Neural crest cell (in vitro differentiated cells): ENCODE results near the gene ZNF638. TPM values are rescaled to one million over a fixed set of nuclear protein-coding genes. Genes with fewer than 3 reads are reported as not detected.
"Not testable (repeated sequence)": the region's sequence is repeated elsewhere in the genome, so short reads cannot be mapped to it uniquely, and the experiment has no call there.

Source experiments
- DNase-seq: peaks from one replicate; pipeline ENCODE4 v3.0.0; 2021; ENCODE audit warnings: low read depth, mixed read lengths, low spot score
- H3K27ac Mint-ChIP-seq: one replicate; pipeline ENCODE4 v1.8.0; 2021; ENCODE audit warnings: mild to moderate bottlenecking, mixed read lengths; ENCODE audit not compliant: unreplicated experiment
- H3K27me3 Mint-ChIP-seq: 2 replicates; pipeline ENCODE4 v1.8.0; 2021; ENCODE audit warnings: low read depth, mild to moderate bottlenecking, mixed read lengths
- H3K36me3 Mint-ChIP-seq: 2 replicates; pipeline ENCODE4 v1.8.0; 2021; ENCODE audit warnings: low read depth, mild to moderate bottlenecking, mixed read lengths
- H3K4me1 Mint-ChIP-seq: 2 replicates; pipeline ENCODE4 v1.8.0; 2021; ENCODE audit warnings: mixed read lengths
- H3K4me3 Mint-ChIP-seq: one replicate; pipeline ENCODE4 v1.8.0; 2021; ENCODE audit warnings: mild to moderate bottlenecking, mixed read lengths
- H3K9me3 Mint-ChIP-seq: 2 replicates; pipeline ENCODE4 v1.8.0; 2021; ENCODE audit warnings: mixed read lengths
- total RNA-seq: library from RNA; stranded (reverse); gene quantifications from 2 replicates; pipeline ENCODE4 v1.2.1, GENCODE V29; 2021
- TF ChIP-seq, protein P1 (sequence below): fragments of 200-600 bp; sonication (generic); conservative IDR thresholded peaks from 2 replicates; pipeline ENCODE4 v1.5.0; 2021; ENCODE audit warnings: antibody characterized with exemption, mild to moderate bottlenecking

The ZNF638 gene
- total RNA-seq, 1 donor from 2014 or later: 159 TPM

DNA sequence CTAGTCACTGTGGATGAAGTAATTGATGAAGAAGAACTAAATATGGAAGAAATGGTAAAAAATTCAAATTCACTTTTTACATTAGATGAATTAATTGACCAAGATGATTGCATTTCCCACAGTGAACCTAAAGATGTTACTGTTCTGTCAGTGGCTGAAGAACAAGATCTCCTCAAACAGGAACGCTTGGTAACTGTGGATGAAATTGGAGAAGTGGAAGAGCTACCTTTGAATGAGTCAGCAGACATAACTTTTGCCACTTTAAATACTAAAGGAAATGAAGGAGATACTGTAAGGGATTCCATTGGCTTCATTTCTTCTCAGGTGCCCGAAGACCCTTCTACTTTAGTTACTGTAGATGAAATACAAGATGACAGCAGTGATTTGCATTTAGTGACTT is 95.1 kb downstream of the ZNF638 start:
- peaks cover 32% of the 10 kb centered on the region for H3K36me3 Mint-ChIP-seq

DNA sequence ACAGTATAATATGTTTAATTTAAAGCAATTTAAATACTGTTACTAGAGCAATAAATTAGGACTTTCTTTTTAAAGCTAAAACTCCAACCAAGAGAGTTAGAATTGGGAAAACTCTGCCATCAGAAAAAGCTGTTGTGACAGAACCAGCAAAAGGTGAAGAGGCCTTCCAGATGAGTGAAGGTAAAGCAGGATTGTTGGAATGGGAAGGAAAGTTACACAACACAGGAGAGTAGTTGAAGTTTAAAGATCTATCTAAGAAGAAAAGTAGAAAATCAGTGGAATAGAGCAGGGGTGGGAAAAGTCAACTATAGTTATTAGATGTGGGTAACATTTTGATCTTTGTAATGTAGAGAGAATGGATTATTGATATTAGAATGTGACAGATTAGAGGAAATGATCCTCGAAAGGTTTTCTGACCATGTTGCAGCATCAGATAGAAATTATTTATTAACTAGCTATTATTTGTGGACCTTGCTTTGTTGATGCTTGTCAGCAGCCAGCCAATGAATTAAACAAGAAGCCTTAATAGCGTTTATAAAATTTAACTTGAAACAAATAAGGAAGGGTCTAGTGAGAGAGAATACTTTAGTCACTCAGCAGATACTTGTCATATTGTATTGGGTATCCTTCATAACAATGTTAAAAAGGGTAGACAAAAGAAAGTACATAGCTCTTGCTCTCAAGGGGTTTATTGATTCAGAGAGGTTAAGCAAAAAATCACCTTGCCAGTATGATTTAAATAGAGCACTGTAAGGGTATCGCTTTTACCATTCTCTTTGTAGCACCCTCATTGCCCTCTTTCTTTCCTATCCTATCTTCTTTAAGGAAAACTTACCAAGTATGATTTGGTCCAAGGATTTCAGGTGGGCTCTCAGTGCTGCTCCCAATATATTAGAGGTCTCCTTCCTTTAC is 97.1 kb downstream of the ZNF638 start:
- H3K4me3 Mint-ChIP-seq: no peak overlapping the region
- peaks cover 2% of the 10 kb centered on the region for H3K4me1 Mint-ChIP-seq
- no peaks in the 10 kb centered on the region for H3K9me3 Mint-ChIP-seq
- no peak for DNase-seq
- TF ChIP-seq, protein P1, sequence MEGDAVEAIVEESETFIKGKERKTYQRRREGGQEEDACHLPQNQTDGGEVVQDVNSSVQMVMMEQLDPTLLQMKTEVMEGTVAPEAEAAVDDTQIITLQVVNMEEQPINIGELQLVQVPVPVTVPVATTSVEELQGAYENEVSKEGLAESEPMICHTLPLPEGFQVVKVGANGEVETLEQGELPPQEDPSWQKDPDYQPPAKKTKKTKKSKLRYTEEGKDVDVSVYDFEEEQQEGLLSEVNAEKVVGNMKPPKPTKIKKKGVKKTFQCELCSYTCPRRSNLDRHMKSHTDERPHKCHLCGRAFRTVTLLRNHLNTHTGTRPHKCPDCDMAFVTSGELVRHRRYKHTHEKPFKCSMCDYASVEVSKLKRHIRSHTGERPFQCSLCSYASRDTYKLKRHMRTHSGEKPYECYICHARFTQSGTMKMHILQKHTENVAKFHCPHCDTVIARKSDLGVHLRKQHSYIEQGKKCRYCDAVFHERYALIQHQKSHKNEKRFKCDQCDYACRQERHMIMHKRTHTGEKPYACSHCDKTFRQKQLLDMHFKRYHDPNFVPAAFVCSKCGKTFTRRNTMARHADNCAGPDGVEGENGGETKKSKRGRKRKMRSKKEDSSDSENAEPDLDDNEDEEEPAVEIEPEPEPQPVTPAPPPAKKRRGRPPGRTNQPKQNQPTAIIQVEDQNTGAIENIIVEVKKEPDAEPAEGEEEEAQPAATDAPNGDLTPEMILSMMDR: no peak
- H3K27ac Mint-ChIP-seq: no peak overlapping the region
- peaks cover 32% of the 10 kb centered on the region for H3K36me3 Mint-ChIP-seq
- no peaks in the 10 kb centered on the region for H3K27me3 Mint-ChIP-seq

More for the DNA sequence above, 95.1 kb downstream of the ZNF638 start:
- no peaks in the 10 kb centered on the region for H3K9me3 Mint-ChIP-seq
- TF ChIP-seq, protein P1: no peak
- H3K4me1 Mint-ChIP-seq: peaks cover 14% of the 10 kb centered on the region
- H3K4me3 Mint-ChIP-seq: no peak overlapping the region
- no peak for DNase-seq
- no peaks in the 10 kb centered on the region for H3K27me3 Mint-ChIP-seq
- H3K27ac Mint-ChIP-seq: no peak overlapping the region

DNA sequence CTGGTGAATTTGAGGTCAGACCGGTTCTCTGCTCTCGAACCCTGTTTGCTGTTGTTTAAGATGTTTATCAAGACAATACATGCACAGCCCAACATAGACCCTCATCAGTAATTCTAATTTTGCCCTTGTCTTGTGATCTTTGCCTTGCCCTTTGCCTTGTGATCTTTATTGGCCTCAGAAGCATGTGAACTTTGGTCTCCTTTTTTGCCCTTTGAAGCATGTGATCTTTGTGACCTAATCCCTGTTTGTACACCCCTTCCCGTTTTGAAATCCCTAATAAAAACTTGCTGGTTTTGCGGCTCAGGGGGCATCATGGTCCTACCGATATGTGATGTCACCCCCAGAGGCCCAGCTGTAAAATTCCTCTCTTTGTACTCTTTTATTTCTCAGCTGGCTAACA is 113.6 kb downstream of the ZNF638 start:
- peaks cover 25% of the 10 kb centered on the region for H3K4me1 Mint-ChIP-seq
- peaks cover 10% of the 10 kb centered on the region for H3K27me3 Mint-ChIP-seq
- H3K9me3 Mint-ChIP-seq, H3K27ac Mint-ChIP-seq, H3K4me3 Mint-ChIP-seq, DNase-seq: not testable (repeated sequence)
- H3K36me3 Mint-ChIP-seq: peaks cover 32% of the 10 kb centered on the region

DNA sequence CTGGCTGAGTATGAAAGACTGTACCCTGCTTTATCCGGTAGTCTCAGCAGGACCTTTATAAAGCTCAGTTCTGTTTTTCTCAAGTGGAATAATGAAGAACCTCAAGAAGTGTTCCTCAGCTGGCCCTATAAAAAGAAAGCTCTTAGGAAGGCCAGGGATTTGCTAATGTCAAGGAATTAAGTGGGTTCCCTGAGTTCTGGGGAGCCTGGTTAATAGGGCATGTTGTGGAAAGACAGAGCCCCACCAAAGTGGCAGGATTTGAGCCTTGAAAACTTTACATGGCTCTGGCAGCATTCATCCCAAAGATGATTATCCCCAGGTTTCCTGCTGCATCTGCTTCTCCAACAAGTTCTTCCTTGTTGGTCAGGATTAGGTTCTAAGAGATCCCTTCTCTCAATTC is 114.9 kb downstream of the ZNF638 start:
- Mint-ChIP-seq H3K27me3 (peaks cover 22% of the 10 kb centered on the region), H3K4me1 (peaks cover 23% of the 10 kb centered on the region), H3K9me3 (peaks cover 2% of the 10 kb centered on the region), H3K36me3 (peaks cover 24% of the 10 kb centered on the region), H3K27ac (no peak overlapping the region), H3K4me3 (no peak overlapping the region)
- TF ChIP-seq, protein P1: no peak
- DNase-seq: no peak

DNA sequence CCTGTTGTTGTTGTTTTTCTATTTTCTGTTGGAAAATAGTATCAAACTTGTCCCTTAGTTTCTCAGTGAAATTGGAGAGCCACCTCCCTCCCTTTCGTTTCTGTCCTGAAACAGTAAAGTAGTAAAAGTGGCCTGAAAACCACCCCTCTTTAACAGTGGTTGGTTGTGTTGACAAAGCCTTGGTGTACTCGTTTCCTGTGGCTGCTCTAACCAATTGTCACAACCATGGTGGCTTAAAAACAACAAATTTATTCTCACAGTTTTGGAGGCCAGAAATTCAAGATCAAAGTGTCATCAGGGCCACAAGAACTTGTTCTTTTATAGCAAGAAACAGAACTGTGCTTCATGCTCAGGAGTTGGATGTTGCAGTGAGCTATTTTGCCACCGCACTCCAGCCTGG is 117.8 kb downstream of the ZNF638 start:
- H3K36me3 Mint-ChIP-seq: peaks cover 6% of the 10 kb centered on the region
- DNase-seq: no peak
- no peak overlapping the region for H3K4me3 Mint-ChIP-seq
- H3K4me1 Mint-ChIP-seq: peaks cover 15% of the 10 kb centered on the region
- no peak overlapping the region for H3K27ac Mint-ChIP-seq
- TF ChIP-seq, protein P1: no peak
- H3K9me3 Mint-ChIP-seq: no peaks in the 10 kb centered on the region
- peaks cover 49% of the 10 kb centered on the region for H3K27me3 Mint-ChIP-seq

DNA sequence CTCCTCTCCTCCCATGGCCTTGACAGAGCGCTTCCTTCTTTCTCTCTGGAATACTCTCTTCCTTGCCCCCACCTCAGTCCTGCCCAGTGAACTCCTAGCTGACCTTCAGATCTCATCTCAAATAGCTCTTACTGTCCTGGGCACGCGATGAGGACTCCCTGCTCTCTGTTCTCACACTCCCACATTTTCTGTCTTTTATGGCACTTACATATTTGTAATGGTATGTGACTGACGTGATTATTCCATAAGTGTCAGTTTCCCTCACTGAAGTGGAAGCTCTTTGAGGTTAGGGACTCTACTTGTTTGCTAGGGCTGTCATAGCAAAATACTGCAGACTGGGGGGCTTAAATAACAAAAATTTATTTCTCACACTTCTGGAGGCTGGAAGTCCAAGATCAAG is 120.1 kb downstream of the ZNF638 start:
- Mint-ChIP-seq H3K36me3 (no peaks in the 10 kb centered on the region), H3K4me3 (no peak overlapping the region), H3K27me3 (peaks cover 69% of the 10 kb centered on the region), H3K27ac (no peak overlapping the region), H3K9me3 (no peaks in the 10 kb centered on the region), H3K4me1 (peaks cover 23% of the 10 kb centered on the region)
- DNase-seq: no peak
- TF ChIP-seq, protein P1: no peak
